ENCODE data around the gene SHTN1.

The SHTN1 gene

GRCh38 chr10:116915340-116915739, 89.6 kb downstream of the SHTN1 start:
- no peak overlapping the region for H3K9ac ChIP-seq (ENCODE audit: low read length)
- no peaks in the 10 kb centered on the region for H3K36me3 ChIP-seq (ENCODE audit: control insufficient read depth, insufficient read depth, low read length, severe bottlenecking)
- H3K4me1 ChIP-seq (ENCODE audit: control insufficient read depth, insufficient read depth, low read length) = no peaks in the 10 kb centered on the region
- no peaks in the 10 kb centered on the region for H3K9me3 ChIP-seq (ENCODE audit: control insufficient read depth, low read length)
- no peak for DNase-seq (ENCODE audit: low read depth)
- no peaks in the 10 kb centered on the region for H3K27me3 ChIP-seq (replicated peaks; ENCODE audit: control insufficient read depth, insufficient read depth, low read length)
- H3K4me3 ChIP-seq (ENCODE audit: low read length) = no peak overlapping the region

DNA sequence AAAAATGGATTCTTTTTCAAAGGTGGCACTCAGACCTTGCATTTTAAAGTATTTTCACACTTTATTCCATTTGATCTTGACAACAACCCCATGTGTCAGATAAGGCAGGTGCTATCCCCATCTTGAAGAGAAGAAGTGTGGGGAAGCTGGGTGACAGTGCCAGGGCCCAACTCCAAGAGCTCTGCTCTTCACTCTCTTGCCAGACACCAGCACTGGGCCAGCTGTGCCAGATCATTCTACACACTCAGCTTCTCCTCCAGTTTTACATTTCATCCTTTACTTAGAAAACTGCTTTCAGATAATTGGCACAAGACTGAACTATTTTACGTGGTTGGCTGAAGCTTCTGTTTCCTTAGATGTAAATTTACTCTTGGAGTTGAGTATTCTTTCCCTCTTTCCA, 91.3 kb downstream of the SHTN1 start:
- Histone ChIP-seq H3K36me3 (ENCODE audit: control insufficient read depth, insufficient read depth, low read length, severe bottlenecking) (no peaks in the 10 kb centered on the region), H3K9me3 (ENCODE audit: control insufficient read depth, low read length) (no peaks in the 10 kb centered on the region), H3K4me1 (ENCODE audit: control insufficient read depth, insufficient read depth, low read length) (no peaks in the 10 kb centered on the region), H3K27me3 (replicated peaks; ENCODE audit: control insufficient read depth, insufficient read depth, low read length) (no peaks in the 10 kb centered on the region), H3K4me3 (ENCODE audit: low read length) (no peak overlapping the region), H3K9ac (ENCODE audit: low read length) (no peak overlapping the region)
- DNase-seq (ENCODE audit: low read depth) = no peak

GRCh38 chr10:116912162-116912561, 92.8 kb downstream of the SHTN1 start:
- Histone ChIP-seq H3K4me3 (ENCODE audit: low read length) (no peak overlapping the region), H3K27me3 (replicated peaks; ENCODE audit: control insufficient read depth, insufficient read depth, low read length) (no peaks in the 10 kb centered on the region), H3K9me3 (ENCODE audit: control insufficient read depth, low read length) (no peaks in the 10 kb centered on the region), H3K9ac (ENCODE audit: low read length) (no peak overlapping the region), H3K36me3 (ENCODE audit: control insufficient read depth, insufficient read depth, low read length, severe bottlenecking) (no peaks in the 10 kb centered on the region), H3K4me1 (ENCODE audit: control insufficient read depth, insufficient read depth, low read length) (no peaks in the 10 kb centered on the region)
- no peak for DNase-seq (ENCODE audit: low read depth)

GRCh38 chr10:116910910-116911309, 94.1 kb downstream of the SHTN1 start:
- no peak overlapping the region for H3K9ac ChIP-seq (ENCODE audit: low read length)
- no peak overlapping the region for H3K4me3 ChIP-seq (ENCODE audit: low read length)
- H3K4me1 ChIP-seq (ENCODE audit: control insufficient read depth, insufficient read depth, low read length) = no peaks in the 10 kb centered on the region
- no peaks in the 10 kb centered on the region for H3K36me3 ChIP-seq (ENCODE audit: control insufficient read depth, insufficient read depth, low read length, severe bottlenecking)
- no peaks in the 10 kb centered on the region for H3K27me3 ChIP-seq (replicated peaks; ENCODE audit: control insufficient read depth, insufficient read depth, low read length)
- H3K9me3 ChIP-seq (ENCODE audit: control insufficient read depth, low read length) = no peaks in the 10 kb centered on the region
- DNase-seq (ENCODE audit: low read depth) = no peak

GRCh38 chr10:116909307-116909706, 95.7 kb downstream of the SHTN1 start:
- Histone ChIP-seq H3K36me3 (ENCODE audit: control insufficient read depth, insufficient read depth, low read length, severe bottlenecking) (no peaks in the 10 kb centered on the region), H3K4me3 (ENCODE audit: low read length) (no peak overlapping the region), H3K27me3 (replicated peaks; ENCODE audit: control insufficient read depth, insufficient read depth, low read length) (no peaks in the 10 kb centered on the region), H3K4me1 (ENCODE audit: control insufficient read depth, insufficient read depth, low read length) (no peaks in the 10 kb centered on the region), H3K9ac (ENCODE audit: low read length) (no peak overlapping the region), H3K9me3 (ENCODE audit: control insufficient read depth, low read length) (no peaks in the 10 kb centered on the region)
- DNase-seq (ENCODE audit: low read depth) = no peak

DNA sequence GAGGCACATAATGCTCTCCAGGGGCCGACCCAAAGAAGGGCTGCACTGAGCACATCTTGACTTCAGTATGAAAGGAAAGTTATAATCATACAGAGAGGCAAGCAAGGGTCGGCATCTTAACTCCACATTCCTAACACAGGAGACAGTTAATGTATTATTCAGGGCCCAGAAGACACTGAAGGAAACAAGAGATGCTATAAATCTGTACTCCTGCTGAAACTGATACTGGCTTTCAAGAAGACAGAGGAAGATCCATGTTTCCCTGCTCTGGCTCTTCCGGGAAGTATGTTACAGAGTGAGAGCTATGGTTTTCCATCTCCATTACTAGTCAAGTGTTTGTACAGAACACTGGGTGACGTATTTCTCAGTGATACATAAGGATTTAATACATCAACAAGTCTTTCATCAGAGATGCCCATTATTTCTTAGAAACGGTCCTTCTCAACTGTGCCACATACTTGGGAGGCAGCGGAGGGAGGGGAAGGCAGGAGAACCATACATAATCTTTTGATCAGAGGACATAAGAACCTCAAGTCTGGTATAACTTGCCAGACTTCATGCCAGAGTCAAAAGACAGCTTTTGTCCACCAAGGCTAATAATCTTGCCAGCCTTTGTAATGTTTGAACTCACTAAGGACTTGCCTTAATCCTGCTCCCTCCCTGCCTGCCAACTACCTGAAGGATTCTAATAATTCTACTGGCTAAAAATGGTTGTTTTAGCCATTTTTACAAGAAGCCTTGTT, 97.6 kb downstream of the SHTN1 start:
- no peaks in the 10 kb centered on the region for H3K9me3 ChIP-seq (ENCODE audit: control insufficient read depth, low read length)
- H3K4me3 ChIP-seq (ENCODE audit: low read length) = no peak overlapping the region
- H3K9ac ChIP-seq (ENCODE audit: low read length) = no peak overlapping the region
- DNase-seq (ENCODE audit: low read depth) = no peak
- no peaks in the 10 kb centered on the region for H3K36me3 ChIP-seq (ENCODE audit: control insufficient read depth, insufficient read depth, low read length, severe bottlenecking)
- H3K4me1 ChIP-seq (ENCODE audit: control insufficient read depth, insufficient read depth, low read length) = no peaks in the 10 kb centered on the region
- H3K27me3 ChIP-seq (replicated peaks; ENCODE audit: control insufficient read depth, insufficient read depth, low read length) = no peaks in the 10 kb centered on the region

- no peaks in the 10 kb centered on the region for H3K36me3 ChIP-seq (ENCODE audit: control insufficient read depth, insufficient read depth, low read length, severe bottlenecking)
- no peak for DNase-seq (ENCODE audit: low read depth)
- H3K27me3 ChIP-seq (replicated peaks; ENCODE audit: control insufficient read depth, insufficient read depth, low read length) = no peaks in the 10 kb centered on the region
- H3K9ac ChIP-seq (ENCODE audit: low read length) = no peak overlapping the region
- H3K9me3 ChIP-seq (ENCODE audit: control insufficient read depth, low read length) = no peaks in the 10 kb centered on the region
- H3K4me1 ChIP-seq (ENCODE audit: control insufficient read depth, insufficient read depth, low read length) = no peaks in the 10 kb centered on the region
- no peak overlapping the region for H3K4me3 ChIP-seq (ENCODE audit: low read length)
Measured at GRCh38 chr10:116905845-116906210, 99.2 kb downstream of the SHTN1 start.

DNA sequence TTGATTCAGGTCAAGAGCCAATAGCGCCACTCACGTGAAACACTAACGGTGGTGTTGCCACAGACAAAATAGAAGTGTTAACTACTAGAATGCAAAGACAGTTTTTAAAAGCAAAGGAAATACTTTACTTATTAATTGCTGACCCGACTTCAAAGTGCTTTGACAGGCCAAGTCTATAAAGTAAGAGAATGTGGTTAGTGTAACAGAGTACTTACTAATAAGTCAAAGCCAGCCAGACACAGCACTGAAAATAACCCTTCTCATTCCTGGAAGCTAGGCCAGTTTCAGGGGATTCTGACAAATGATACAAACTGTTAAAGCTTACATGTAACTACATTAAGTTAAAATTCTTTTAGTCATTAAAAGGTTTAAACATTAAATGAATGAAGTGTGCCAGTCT, 105.4 kb downstream of the SHTN1 start:
- H3K9me3 ChIP-seq (ENCODE audit: control insufficient read depth, low read length) = no peaks in the 10 kb centered on the region
- H3K36me3 ChIP-seq (ENCODE audit: control insufficient read depth, insufficient read depth, low read length, severe bottlenecking) = no peaks in the 10 kb centered on the region
- no peaks in the 10 kb centered on the region for H3K4me1 ChIP-seq (ENCODE audit: control insufficient read depth, insufficient read depth, low read length)
- no peak overlapping the region for H3K9ac ChIP-seq (ENCODE audit: low read length)
- DNase-seq (ENCODE audit: low read depth) = no peak
- H3K27me3 ChIP-seq (replicated peaks; ENCODE audit: control insufficient read depth, insufficient read depth, low read length) = no peaks in the 10 kb centered on the region
- H3K4me3 ChIP-seq (ENCODE audit: low read length) = no peak overlapping the region

- DNase-seq (ENCODE audit: low read depth) = no peak
- no peaks in the 10 kb centered on the region for H3K27me3 ChIP-seq (replicated peaks; ENCODE audit: control insufficient read depth, insufficient read depth, low read length)
- no peaks in the 10 kb centered on the region for H3K9me3 ChIP-seq (ENCODE audit: control insufficient read depth, low read length)
- H3K36me3 ChIP-seq (ENCODE audit: control insufficient read depth, insufficient read depth, low read length, severe bottlenecking) = no peaks in the 10 kb centered on the region
- H3K4me1 ChIP-seq (ENCODE audit: control insufficient read depth, insufficient read depth, low read length) = peaks cover 13% of the 10 kb centered on the region
- no peak overlapping the region for H3K9ac ChIP-seq (ENCODE audit: low read length)
- no peak overlapping the region for H3K4me3 ChIP-seq (ENCODE audit: low read length)
Measured at GRCh38 chr10:116893686-116894037, 111.3 kb downstream of the SHTN1 start.

DNA sequence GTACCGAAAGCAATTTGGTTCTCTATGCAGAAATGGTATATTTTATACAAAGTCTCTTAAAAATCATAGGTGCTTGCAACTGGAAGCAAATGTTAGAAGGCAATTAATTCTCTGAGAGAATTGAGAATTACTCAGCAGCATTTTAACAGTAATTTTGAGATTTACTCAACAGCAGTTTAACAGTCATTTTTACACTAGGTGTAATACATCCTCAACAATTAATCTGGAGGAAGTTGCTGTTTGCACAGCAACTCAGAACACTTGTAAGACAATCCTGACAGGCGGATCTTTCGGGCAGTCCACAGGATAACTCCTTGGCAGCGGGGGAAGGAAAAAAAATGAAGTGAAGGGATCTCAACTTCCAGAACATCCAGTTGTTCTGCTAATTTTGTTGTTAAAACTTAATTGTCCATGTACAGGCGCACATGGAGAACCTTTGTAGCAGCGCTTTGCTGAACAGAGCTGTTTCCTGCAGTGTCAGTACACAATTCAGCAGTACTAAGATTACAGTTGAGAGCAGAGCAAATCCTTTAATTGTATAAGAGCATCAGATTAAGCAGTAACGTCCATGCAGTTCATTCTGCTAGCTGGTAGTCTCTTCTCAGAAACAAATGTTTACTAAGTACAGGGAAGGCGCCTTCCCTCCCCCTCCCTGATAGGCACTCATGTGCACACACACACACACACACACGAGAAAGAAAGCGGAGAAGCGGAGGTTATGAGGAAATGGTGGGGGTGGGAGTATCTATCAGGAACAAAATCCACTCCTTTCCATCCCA, 111.9 kb downstream of the SHTN1 start:
- Histone ChIP-seq H3K9ac (ENCODE audit: low read length) (no peak overlapping the region), H3K36me3 (ENCODE audit: control insufficient read depth, insufficient read depth, low read length, severe bottlenecking) (no peaks in the 10 kb centered on the region), H3K4me3 (ENCODE audit: low read length) (no peak overlapping the region), H3K27me3 (replicated peaks; ENCODE audit: control insufficient read depth, insufficient read depth, low read length) (no peaks in the 10 kb centered on the region), H3K9me3 (ENCODE audit: control insufficient read depth, low read length) (no peaks in the 10 kb centered on the region), H3K4me1 (ENCODE audit: control insufficient read depth, insufficient read depth, low read length) (peaks cover 18% of the 10 kb centered on the region)
- DNase-seq (ENCODE audit: low read depth) = no peak

DNA sequence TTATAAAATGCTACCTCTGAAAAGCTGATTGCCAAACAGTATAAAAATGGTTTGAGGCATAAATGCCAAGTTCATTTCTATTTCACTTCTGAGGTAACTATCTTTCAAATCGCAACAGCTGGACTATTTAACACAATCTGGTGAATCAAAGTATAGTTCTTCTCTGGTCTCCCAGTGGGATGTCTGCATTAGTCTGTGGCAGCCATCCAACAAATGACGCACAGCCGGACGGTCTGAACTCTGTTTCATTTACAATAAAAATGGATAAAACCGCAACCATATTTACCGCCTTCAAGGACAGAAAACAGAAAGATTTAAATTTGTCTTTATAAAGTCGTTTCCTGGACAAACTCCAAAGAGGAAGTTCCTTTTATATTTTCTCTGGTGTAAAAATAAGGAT, 113.8 kb downstream of the SHTN1 start:
- Histone ChIP-seq H3K4me1 (ENCODE audit: control insufficient read depth, insufficient read depth, low read length) (peaks cover 20% of the 10 kb centered on the region), H3K27me3 (replicated peaks; ENCODE audit: control insufficient read depth, insufficient read depth, low read length) (peaks cover 3% of the 10 kb centered on the region), H3K9me3 (ENCODE audit: control insufficient read depth, low read length) (no peaks in the 10 kb centered on the region), H3K9ac (ENCODE audit: low read length) (peak overlapping the region; percentile 19), H3K4me3 (ENCODE audit: low read length) (peak overlapping the region; percentile 36), H3K36me3 (ENCODE audit: control insufficient read depth, insufficient read depth, low read length, severe bottlenecking) (no peaks in the 10 kb centered on the region)
- peak; percentile 75 for DNase-seq (ENCODE audit: low read depth)
